Measurements from ENCODE around the gene NEURL4. TPM values are rescaled to one million over a fixed set of nuclear protein-coding genes. Genes with fewer than 3 reads are reported as not detected.

The NEURL4 gene
- total RNA-seq, 3 donors from 2014 or later (not counting 1 experiment from before 2014, with no cell fraction given): 48.9 to 57.9 (median 51.4) TPM

- intact Hi-C loops (cut with micrococcal nuclease): no loop called here
- DNase-seq: peak in 1 of 2 donors; percentile 16
- 91% methylated on average over 7 of the region's 7 CpGs for whole genome bisulfite sequencing (ENCODE audit: insufficient coverage)
- Mint-ChIP-seq H3K27me3 (ENCODE audit: low read depth in 2 of 2) (no peaks in the 10 kb centered on the region), H3K4me1 (peaks cover 46 to 73% of the 10 kb centered on the region in 2 donors), H3K9me3 (no peaks in the 10 kb centered on the region), H3K36me3 (peaks cover 17% of the 10 kb centered on the region), H3K27ac (peak overlapping the region; percentile 91 to 99), H3K4me3 (peak overlapping the region; percentile 42)
- Histone ChIP-seq H3K27me3 (ENCODE audit: control insufficient read depth, insufficient read depth, low read length) (no peaks in the 10 kb centered on the region), H3K36me3 (ENCODE audit: control insufficient read depth, insufficient read depth, low read length) (peaks cover 55% of the 10 kb centered on the region), H3K9me3 (ENCODE audit: control insufficient read depth, insufficient read depth, low read length) (no peaks in the 10 kb centered on the region), H3K4me1 (ENCODE audit: control insufficient read depth, insufficient read depth, low read length) (peaks cover 60% of the 10 kb centered on the region), H3K27ac (ENCODE audit: low read length) (no peak overlapping the region), H3K4me3 (ENCODE audit: low read length) (no peak overlapping the region)
- TF ChIP-seq CTCF (IDR thresholded peaks at IDR 0.05): no peak
- ATAC-seq: no peak
These were observed 15.8 kb downstream of the NEURL4 start for GRCh38 chr17:7313088-7313889.

GRCh38 chr17:7312432-7313087, 16.6 kb downstream of the NEURL4 start:
- H3K27ac Mint-ChIP-seq: peak overlapping the region; percentile 91 to 99
- 68% methylated on average over 3 of the region's 7 CpGs for WGBS (ENCODE audit: insufficient coverage)
- H3K9me3 Mint-ChIP-seq: no peaks in the 10 kb centered on the region
- H3K9me3 ChIP-seq (ENCODE audit: control insufficient read depth, insufficient read depth, low read length): no peaks in the 10 kb centered on the region
- no peaks in the 10 kb centered on the region for H3K27me3 Mint-ChIP-seq (ENCODE audit: low read depth in 2 of 2)
- no peak for TF ChIP-seq CTCF (IDR thresholded peaks at IDR 0.05)
- H3K4me3 ChIP-seq (ENCODE audit: low read length): no peak overlapping the region
- no peak overlapping the region for H3K27ac ChIP-seq (ENCODE audit: low read length)
- H3K4me1 ChIP-seq (ENCODE audit: control insufficient read depth, insufficient read depth, low read length): peaks cover 62% of the 10 kb centered on the region
- intact Hi-C loops (cut with micrococcal nuclease): no loop called here
- ATAC-seq (no peak), DNase-seq (no peak)
- H3K27me3 ChIP-seq (ENCODE audit: control insufficient read depth, insufficient read depth, low read length): no peaks in the 10 kb centered on the region
- H3K4me3 Mint-ChIP-seq: peak overlapping the region; percentile 60
- peaks cover 17% of the 10 kb centered on the region for H3K36me3 Mint-ChIP-seq
- H3K36me3 ChIP-seq (ENCODE audit: control insufficient read depth, insufficient read depth, low read length): peaks cover 48% of the 10 kb centered on the region
- peaks cover 46 to 74% of the 10 kb centered on the region in 2 donors for H3K4me1 Mint-ChIP-seq

GRCh38 chr17:7311110-7311705, 17.9 kb downstream of the NEURL4 start:
- no peaks in the 10 kb centered on the region for H3K9me3 Mint-ChIP-seq
- H3K4me3 ChIP-seq (ENCODE audit: low read length): no peak overlapping the region
- no peaks in the 10 kb centered on the region for H3K27me3 Mint-ChIP-seq (ENCODE audit: low read depth in 2 of 2)
- H3K9me3 ChIP-seq (ENCODE audit: control insufficient read depth, insufficient read depth, low read length): no peaks in the 10 kb centered on the region
- no peak for TF ChIP-seq CTCF (IDR thresholded peaks at IDR 0.05)
- peak overlapping the region; percentile 91 to 99 for H3K27ac Mint-ChIP-seq
- H3K27ac ChIP-seq (ENCODE audit: low read length): no peak overlapping the region
- intact Hi-C loops (cut with micrococcal nuclease): no loop called here
- peak overlapping the region; percentile 85 for H3K4me3 Mint-ChIP-seq
- peaks cover 17% of the 10 kb centered on the region for H3K36me3 Mint-ChIP-seq
- no peaks in the 10 kb centered on the region for H3K27me3 ChIP-seq (ENCODE audit: control insufficient read depth, insufficient read depth, low read length)
- WGBS (ENCODE audit: insufficient coverage): 84% methylated on average over 7 of the region's 7 CpGs
- peaks cover 47% of the 10 kb centered on the region for H3K36me3 ChIP-seq (ENCODE audit: control insufficient read depth, insufficient read depth, low read length)
- peaks cover 56 to 82% of the 10 kb centered on the region in 2 donors for H3K4me1 Mint-ChIP-seq
- H3K4me1 ChIP-seq (ENCODE audit: control insufficient read depth, insufficient read depth, low read length): peaks cover 68% of the 10 kb centered on the region
- ATAC-seq (no peak), DNase-seq (no peak)
